LNCaP clone FGC (cell line): Measurements from ENCODE around the gene TMPRSS11F.
"Not testable (repeated sequence)": the region's sequence is repeated elsewhere in the genome, so short reads cannot be mapped to it uniquely, and the experiment has no call there.

ENCODE experiments used
- DNase-seq: peaks from one replicate; pipeline ENCODE4 v3.0.0-alpha.2; 2011; ENCODE audit warnings: low read depth
- H3K4me3 ChIP-seq: 2 replicates; pipeline ENCODE4 v1.5.1; 2011; ENCODE audit warnings: mild to moderate bottlenecking, low read depth, low read length, control low read depth
- TF ChIP-seq, protein P1 (sequence below): IDR thresholded peaks from 2 replicates; pipeline ENCODE4 v1.5.1; 2012; ENCODE audit warnings: mild to moderate bottlenecking; ENCODE audit not compliant: control insufficient read depth, insufficient read depth; ENCODE audit errors: extremely low read depth

The TMPRSS11F gene

DNA sequence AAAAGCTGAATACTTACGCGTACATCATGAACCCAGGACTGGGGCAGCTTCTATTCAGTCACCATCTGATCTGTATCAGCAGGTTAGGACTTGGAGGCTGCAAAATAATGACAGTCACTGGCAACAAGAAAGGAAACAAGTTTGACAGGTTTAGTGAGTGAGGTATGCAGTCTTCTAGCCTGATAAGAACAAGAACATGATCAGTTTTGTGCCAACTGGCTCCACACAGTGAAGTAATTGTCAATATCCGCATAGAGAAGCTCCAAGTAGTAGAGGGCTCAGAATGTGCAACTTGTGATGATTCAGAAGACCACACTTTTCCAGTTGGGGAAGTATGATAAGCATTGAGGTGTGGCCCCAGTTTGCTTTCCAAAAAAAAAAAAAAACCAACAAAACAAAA is at the start of gene TMPRSS11F:
Gene TMPRSS11F, minus strand, starts transcription at position 77 of the 400 bp plus-strand sequence. Its CDS starts 49 bp downstream, at position 28.
- TF ChIP-seq, protein P1, sequence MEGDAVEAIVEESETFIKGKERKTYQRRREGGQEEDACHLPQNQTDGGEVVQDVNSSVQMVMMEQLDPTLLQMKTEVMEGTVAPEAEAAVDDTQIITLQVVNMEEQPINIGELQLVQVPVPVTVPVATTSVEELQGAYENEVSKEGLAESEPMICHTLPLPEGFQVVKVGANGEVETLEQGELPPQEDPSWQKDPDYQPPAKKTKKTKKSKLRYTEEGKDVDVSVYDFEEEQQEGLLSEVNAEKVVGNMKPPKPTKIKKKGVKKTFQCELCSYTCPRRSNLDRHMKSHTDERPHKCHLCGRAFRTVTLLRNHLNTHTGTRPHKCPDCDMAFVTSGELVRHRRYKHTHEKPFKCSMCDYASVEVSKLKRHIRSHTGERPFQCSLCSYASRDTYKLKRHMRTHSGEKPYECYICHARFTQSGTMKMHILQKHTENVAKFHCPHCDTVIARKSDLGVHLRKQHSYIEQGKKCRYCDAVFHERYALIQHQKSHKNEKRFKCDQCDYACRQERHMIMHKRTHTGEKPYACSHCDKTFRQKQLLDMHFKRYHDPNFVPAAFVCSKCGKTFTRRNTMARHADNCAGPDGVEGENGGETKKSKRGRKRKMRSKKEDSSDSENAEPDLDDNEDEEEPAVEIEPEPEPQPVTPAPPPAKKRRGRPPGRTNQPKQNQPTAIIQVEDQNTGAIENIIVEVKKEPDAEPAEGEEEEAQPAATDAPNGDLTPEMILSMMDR, result no peak
- peak within 1 kb of the TSS; percentile 22; the same call in 1 of the 2 replicates for H3K4me3 ChIP-seq
- DNase-seq, result peak; percentile 99

DNA sequence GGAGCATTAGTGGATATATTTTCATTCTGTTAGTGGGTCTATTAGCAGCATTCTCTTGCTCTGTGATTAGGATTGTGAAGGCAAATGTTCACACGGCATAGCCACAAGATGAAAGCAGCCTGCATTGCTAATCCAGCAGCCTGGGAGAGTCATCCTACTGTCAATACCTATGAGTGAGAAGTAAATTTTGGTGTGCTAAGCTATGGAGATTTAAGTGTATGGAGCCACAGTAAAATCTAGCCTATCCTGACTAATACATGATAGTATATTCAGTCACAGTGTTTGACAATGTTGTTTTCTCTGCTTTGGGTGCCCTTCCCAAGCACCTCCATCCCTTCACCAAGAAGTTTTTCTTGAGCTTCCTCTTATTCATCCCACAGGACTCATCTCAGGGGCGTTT is 47.2 kb upstream of the TMPRSS11F start:
- H3K4me3 ChIP-seq, result no peak overlapping the region
- no peak for DNase-seq
- TF ChIP-seq, protein P1, result no peak

DNA sequence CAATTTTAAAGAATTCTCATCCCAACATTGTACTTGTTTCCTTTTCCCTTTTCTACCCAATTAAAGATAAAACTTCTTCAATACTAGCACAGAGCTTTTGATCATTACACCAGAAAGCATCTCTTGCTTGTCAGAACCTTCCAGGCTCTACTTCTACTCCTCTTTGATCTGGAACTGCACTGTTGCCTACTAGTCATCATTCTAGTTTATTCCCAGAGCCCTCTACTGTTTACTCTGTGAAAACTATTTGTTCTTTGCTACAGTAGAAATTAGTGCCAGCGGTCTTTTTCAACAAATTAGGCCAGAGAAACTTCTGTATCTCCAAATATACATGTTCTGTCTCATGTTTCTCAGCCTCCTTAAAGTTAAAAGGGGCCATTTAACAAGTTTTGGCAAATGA is 46.8 kb upstream of the TMPRSS11F start:
- TF ChIP-seq, protein P1, result peak; percentile 30; the same call in 1 of the 2 replicates
- no peak overlapping the region for H3K4me3 ChIP-seq
- DNase-seq, result no peak

GRCh38 chr4:68175562-68176155 is 46.0 kb upstream of the TMPRSS11F start:
- DNase-seq, result peak; percentile 34
- TF ChIP-seq, protein P1, result peak; percentile 68
- no peak overlapping the region for H3K4me3 ChIP-seq

DNA sequence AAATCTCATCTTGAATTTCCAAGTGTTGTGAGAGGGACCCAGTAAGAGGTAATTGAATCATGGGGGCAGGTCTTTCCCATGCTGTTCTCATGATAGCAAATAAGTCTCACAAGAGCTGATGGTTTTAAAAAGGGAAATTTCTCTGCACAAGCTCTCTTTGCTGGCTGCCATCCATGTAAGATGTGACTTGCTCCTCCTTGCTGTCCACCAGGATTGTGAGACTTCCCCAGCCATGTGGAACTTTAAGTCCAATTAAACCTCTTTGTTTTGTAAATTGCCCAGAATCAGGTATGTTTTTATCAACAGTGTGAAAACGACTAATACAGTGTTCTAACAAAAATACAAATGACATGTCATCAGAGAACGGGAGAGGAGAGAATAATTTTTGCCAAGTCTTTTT is 44.7 kb upstream of the TMPRSS11F start:
- H3K4me3 ChIP-seq, DNase-seq: not testable (repeated sequence)

- DNase-seq, H3K4me3 ChIP-seq: not testable (repeated sequence)
Measured at GRCh38 chr4:68172147-68172546, 42.5 kb upstream of the TMPRSS11F start.

GRCh38 chr4:68167706-68168105 is 38.0 kb upstream of the TMPRSS11F start:
- TF ChIP-seq, protein P1, result no peak
- H3K4me3 ChIP-seq, result no peak overlapping the region
- no peak for DNase-seq

- no peak for DNase-seq
- TF ChIP-seq, protein P1, result no peak
- no peak overlapping the region for H3K4me3 ChIP-seq
Measured at GRCh38 chr4:68167166-68167565, 37.5 kb upstream of the TMPRSS11F start.
